Gastrocnemius medialis (tissue), 4 donors: ENCODE results near the gene SERPINA6. TPM values are rescaled to one million over a fixed set of nuclear protein-coding genes. Genes with fewer than 3 reads are reported as not detected.

Experiments
- ATAC-seq, 2 donors: fragments of 150-250 bp; one replicate each; pipeline ENCODE4 v1.9.1; 2016
- DNase-seq, 2 donors: peaks; one replicate each; pipeline ENCODE4 v3.0.0-alpha.2; 2019
- H3K27ac ChIP-seq, 4 donors: fragments of 200-600 bp; sonication (generic); 1 replicate in 1 of 4; 2 replicates in 3 of 4; pipeline ENCODE4 v1.5.1; 2016 to 2018; ENCODE audit warnings: mild to moderate bottlenecking in 2 of 4, moderate library complexity in 1 of 4
- H3K27me3 ChIP-seq, 3 donors: fragments of 200-600 bp; sonication (generic) in 2 of 3; 1 replicate in 1 of 3; 2 replicates in 2 of 3; pipeline versions ENCODE4 v1.5.1 to v1.6.0; 2016 to 2019; ENCODE audit warnings: mild to moderate bottlenecking in 1 of 3, moderate library complexity in 1 of 3
- H3K36me3 ChIP-seq, 2 donors: fragments of 200-600 bp; sonication (generic) in 1 of 2; one replicate each; pipeline ENCODE4 v1.5.1; 2017 to 2018
- H3K4me1 ChIP-seq, 2 donors: fragments of 200-600 bp; sonication (generic) in 1 of 2; one replicate each; pipeline ENCODE4 v1.5.1; 2016 to 2017; ENCODE audit warnings: mild to moderate bottlenecking in 2 of 2
- H3K4me3 ChIP-seq, 4 donors: fragments of 200-600 bp; sonication (generic) in 3 of 4; 1 replicate in 1 of 4; 2 replicates in 3 of 4; pipeline ENCODE4 v1.5.1; 2016 to 2019; ENCODE audit warnings: mild to moderate bottlenecking in 2 of 4
- H3K9me3 ChIP-seq, 3 donors: fragments of 200-600 bp; sonication (generic) in 2 of 3; 1 replicate in 1 of 3; 2 replicates in 2 of 3; pipeline ENCODE4 v1.5.1; 2016 to 2019
- CTCF ChIP-seq, 5 experiments: fragments of 450-650 bp in 3 of 5; fragments of 200-600 bp in 2 of 5; sonication (generic) in 2 of 5; IDR thresholded peaks in 4 of 5; conservative IDR thresholded peaks in 1 of 5; 1 replicate in 4 of 5; 2 replicates in 1 of 5; pipeline ENCODE4 v1.5.1; 2016 to 2019; ENCODE audit warnings: antibody characterized with exemption in 5 of 5, mild to moderate bottlenecking in 3 of 5, moderate library complexity in 3 of 5
- POLR2A ChIP-seq, 2 donors: fragments of 450-650 bp; IDR thresholded peaks; one replicate each; pipeline ENCODE4 v1.6.1; 2017; ENCODE audit warnings: antibody characterized with exemption in 2 of 2, mild to moderate bottlenecking in 2 of 2, moderate library complexity in 2 of 2
- in situ Hi-C, 4 donors: fragments of 200-750 bp; cut with MboI; loops; one replicate each; pipeline versions ENCODE4 v1.15.0 to v1.8.0; 2017; ENCODE audit warnings: low sequenced_read_pairs in 4 of 4
- intact Hi-C: fragments of 100-400 bp; cut with DNase I; formaldehyde crosslinking; loops from one replicate; pipeline ENCODE4 v1.15.1; 2023; ENCODE audit warnings: low total_unique reads
- total RNA-seq, 4 donors: library from RNA; depleted of rRNA; stranded (reverse); fragments of >200 nt; gene quantifications; one replicate each; pipeline versions ENCODE4 v1.1.0 to v1.2.3, GENCODE V29; 2016

SERPINA6 gene
- total RNA-seq, 4 donors from 2014 or later: 0.26 to 0.69 TPM; not detected in 2

GRCh38 chr14:94364964-94365363 lies 41.8 kb upstream of the SERPINA6 start:
- Histone ChIP-seq H3K9me3 (no peaks in the 10 kb centered on the region), H3K4me3 (no peak overlapping the region), H3K4me1 (no peaks in the 10 kb centered on the region), H3K36me3 (no peaks in the 10 kb centered on the region), H3K27me3 (no peaks in the 10 kb centered on the region), H3K27ac (no peak overlapping the region)
- in situ Hi-C loops: no loop called here
- DNase-seq (no peak), ATAC-seq (no peak)
- no peak for TF ChIP-seq CTCF (IDR thresholded peaks at IDR 0.05 in 4 of 5, conservative IDR thresholded peaks at IDR 0.05 in 1 of 5)
- intact Hi-C loops: loop anchor here (1.0 kb wide), 1 partner anchor 14 kb away; no protein-coding TSS in a partner anchor

GRCh38 chr14:94364037-94364436 lies 40.9 kb upstream of the SERPINA6 start:
- Histone ChIP-seq H3K27ac (no peak overlapping the region), H3K4me3 (no peak overlapping the region), H3K36me3 (no peaks in the 10 kb centered on the region), H3K9me3 (no peaks in the 10 kb centered on the region), H3K4me1 (no peaks in the 10 kb centered on the region), H3K27me3 (no peaks in the 10 kb centered on the region)
- ATAC-seq (no peak), DNase-seq (no peak)
- in situ Hi-C loops (no loop called here), intact Hi-C loops (loop anchor here (1.0 kb wide), 1 partner anchor 15 kb away; no protein-coding TSS in a partner anchor)
- TF ChIP-seq CTCF (IDR thresholded peaks at IDR 0.05 in 4 of 5, conservative IDR thresholded peaks at IDR 0.05 in 1 of 5) (no peak), POLR2A (IDR thresholded peaks at IDR 0.05) (no peak)

GRCh38 chr14:94363151-94363624 lies 40.1 kb upstream of the SERPINA6 start:
- no peaks in the 10 kb centered on the region for H3K9me3 ChIP-seq
- no peaks in the 10 kb centered on the region for H3K27me3 ChIP-seq
- no peak for DNase-seq
- intact Hi-C loops: no loop called here
- no peak overlapping the region for H3K27ac ChIP-seq
- H3K36me3 ChIP-seq: no peaks in the 10 kb centered on the region
- TF ChIP-seq CTCF (IDR thresholded peaks at IDR 0.05 in 4 of 5, conservative IDR thresholded peaks at IDR 0.05 in 1 of 5) (no peak), POLR2A (IDR thresholded peaks at IDR 0.05) (no peak)
- no peak overlapping the region for H3K4me3 ChIP-seq
- no peaks in the 10 kb centered on the region for H3K4me1 ChIP-seq
- no peak for ATAC-seq
- in situ Hi-C loops: no loop called here

- Histone ChIP-seq H3K9me3 (no peaks in the 10 kb centered on the region), H3K4me3 (no peak overlapping the region), H3K36me3 (no peaks in the 10 kb centered on the region), H3K27me3 (no peaks in the 10 kb centered on the region), H3K27ac (no peak overlapping the region), H3K4me1 (no peaks in the 10 kb centered on the region)
- DNase-seq: no peak
- in situ Hi-C loops: no loop called here
- TF ChIP-seq POLR2A (IDR thresholded peaks at IDR 0.05) (no peak), CTCF (IDR thresholded peaks at IDR 0.05 in 4 of 5, conservative IDR thresholded peaks at IDR 0.05 in 1 of 5) (no peak)
- no peak for ATAC-seq
- intact Hi-C loops: no loop called here
Measured at GRCh38 chr14:94362614-94363133, 39.5 kb upstream of the SERPINA6 start.

- Histone ChIP-seq H3K9me3 (no peaks in the 10 kb centered on the region), H3K27ac (no peak overlapping the region), H3K4me3 (no peak overlapping the region), H3K36me3 (no peaks in the 10 kb centered on the region), H3K27me3 (no peaks in the 10 kb centered on the region), H3K4me1 (no peaks in the 10 kb centered on the region)
- no peak for ATAC-seq
- no peak for DNase-seq
- TF ChIP-seq POLR2A (IDR thresholded peaks at IDR 0.05) (no peak), CTCF (IDR thresholded peaks at IDR 0.05 in 4 of 5, conservative IDR thresholded peaks at IDR 0.05 in 1 of 5) (no peak)
- intact Hi-C loops: no loop called here
- in situ Hi-C loops: no loop called here
Measured at GRCh38 chr14:94361682-94362081, 38.5 kb upstream of the SERPINA6 start.
